ENCODE measurements around the gene FBXO11. TPM values are rescaled to one million over a fixed set of nuclear protein-coding genes. Genes with fewer than 3 reads are reported as not detected.
A peak's percentile ranks its signal among the peaks of the same experiment; 100 is the strongest.

Gene FBXO11
- polyA plus RNA-seq, 1 of the 3 experiments (the other 2 are of a cell fraction), result 26.6 TPM

- peak within 1 kb of the TSS; percentile 95 for H2AFZ ChIP-seq (ENCODE audit: low read depth)
- H3K27ac ChIP-seq (ENCODE audit: low read depth in 2 of 2, low read length in 1 of 2), result peak within 1 kb of the TSS; percentile 89 to 94
- peaks cover 2 to 13% of the 10 kb centered on the region in 2 experiments; a peak in 3 of 4 replicates for H3K4me1 ChIP-seq (ENCODE audit: control insufficient read depth in 1 of 2, insufficient read depth in 2 of 2, low read depth in 1 of 2, low read length in 1 of 2)
- POLR2A ChIA-PET, result interaction anchor here (0.7 to 2.8 kb wide), 11 partner anchors 9 to 438 kb away, joined by 3 to 10 read pairs (median 3); partner anchors contain the start of gene MSH2
- H3K79me2 ChIP-seq (ENCODE audit: insufficient read depth), result peaks cover 41% of the 10 kb centered on the region
- H3K36me3 ChIP-seq (replicated peaks in 1 of 2; ENCODE audit: control insufficient read depth in 1 of 2, insufficient read depth in 2 of 2, low read length in 1 of 2), result peaks cover 2 to 12% of the 10 kb centered on the region in 2 experiments
- peak within 1 kb of the TSS; percentile 97 for H3K4me2 ChIP-seq
- peak; percentile 100 for DNase-seq
- H3K9me3 ChIP-seq, result no peaks in the 10 kb centered on the region
- CTCF ChIA-PET, result interaction anchor here (1.0 to 9.2 kb wide), 10 partner anchors 9 to 450 kb away, joined by 3 to 98 read pairs (median 4); no protein-coding TSS in a partner anchor
- 2% methylated on average over 36 of the region's 98 CpGs for WGBS (ENCODE audit: low lambda C conversion rate)
- H3K9me2 ChIP-seq, result no peaks in the 10 kb centered on the region
- peaks cover 39% of the 10 kb centered on the region for H4K20me1 ChIP-seq (ENCODE audit: insufficient read depth)
- no peaks in the 10 kb centered on the region for H3K27me3 ChIP-seq (ENCODE audit: insufficient read depth)
- H3K9ac ChIP-seq, result peak within 1 kb of the TSS; percentile 95
- H3K4me3 ChIP-seq (ENCODE audit: low read depth in 2 of 2, low read length in 1 of 2), result peak within 1 kb of the TSS; percentile 65 to 95
- peaks cover 7% of the 10 kb centered on the region for H3F3A ChIP-seq (replicated peaks; ENCODE audit: insufficient read depth)
- TF ChIP-seq USF2 (IDR thresholded peaks at IDR 0.05; ENCODE audit: borderline replicate concordance, low read depth, low read length), result no peak
- TF ChIP-seq MXI1 (IDR thresholded peaks at IDR 0.05; ENCODE audit: low read depth, low read length), result peak; percentile 87
- TF ChIP-seq EP300 (IDR thresholded peaks at IDR 0.05; ENCODE audit: borderline replicate concordance in 1 of 2, low read depth in 1 of 2, low read length in 1 of 2), result peak; percentile 5 to 25; a peak in 2 of 4 replicates
- TF ChIP-seq REST (IDR thresholded peaks at IDR 0.05; ENCODE audit: low read depth, low read length), result no peak; the same call in 1 of the 2 replicates
- no peak for TF ChIP-seq ELF1 (IDR thresholded peaks at IDR 0.05)
- no peak for TF ChIP-seq GATA2 (CRISPR knock-in tag; IDR thresholded peaks at IDR 0.05)
- no peak for TF ChIP-seq MEF2A (IDR thresholded peaks at IDR 0.05; ENCODE audit: borderline replicate concordance, low read depth)
- no peak for TF ChIP-seq GABPA (IDR thresholded peaks at IDR 0.05; ENCODE audit: low read depth)
- TF ChIP-seq POLR2AphosphoS5 (IDR thresholded peaks at IDR 0.05; ENCODE audit: low read depth, low read length), result peak; percentile 78
- no peak for TF ChIP-seq TCF12 (IDR thresholded peaks at IDR 0.05)
- TF ChIP-seq RAD21 (IDR thresholded peaks at IDR 0.05; ENCODE audit: low read length), result no peak
- 0 out of 2 replicates have a peak, but pooled peaks have one; percentile 11 for TF ChIP-seq TEAD4 (IDR thresholded peaks at IDR 0.05; ENCODE audit: borderline replicate concordance, insufficient read depth)
- no peak for TF ChIP-seq IRF3 (IDR thresholded peaks at IDR 0.05; ENCODE audit: low read depth, low read length)
- TF ChIP-seq CHD2 (IDR thresholded peaks at IDR 0.05; ENCODE audit: low read length, partially characterized antibody), result peak; percentile 60
- TF ChIP-seq ZBTB33 (IDR thresholded peaks at IDR 0.05; ENCODE audit: borderline replicate concordance, low read depth), result no peak
- no peak for TF ChIP-seq FOSL2 (IDR thresholded peaks at IDR 0.05; ENCODE audit: borderline replicate concordance, low read depth)
- no peak for TF ChIP-seq RXRA (IDR thresholded peaks at IDR 0.05; ENCODE audit: borderline replicate concordance, low read depth)
- TF ChIP-seq FOXM1 (IDR thresholded peaks at IDR 0.05; ENCODE audit: low read depth), result no peak
- no peak for TF ChIP-seq EZH2phosphoT487 (IDR thresholded peaks at IDR 0.05; ENCODE audit: borderline replicate concordance, low read depth)
- no peak for TF ChIP-seq YY1 (IDR thresholded peaks at IDR 0.05; ENCODE audit: low read depth)
- no peak; the same call in 1 of the 2 replicates for TF ChIP-seq NFIC (IDR thresholded peaks at IDR 0.05; ENCODE audit: borderline replicate concordance)
- no peak for TF ChIP-seq RCOR1 (IDR thresholded peaks at IDR 0.05; ENCODE audit: low read length)
- peak; percentile 59 for TF ChIP-seq TAF1 (IDR thresholded peaks at IDR 0.05; ENCODE audit: borderline replicate concordance, low read depth, low read length)
- peak; percentile 74 for TF ChIP-seq NRF1 (IDR thresholded peaks at IDR 0.05; ENCODE audit: low read depth, low read length)
- TF ChIP-seq JUND (IDR thresholded peaks at IDR 0.05), result no peak
- TF ChIP-seq SMC3 (IDR thresholded peaks at IDR 0.05; ENCODE audit: low read depth, low read length), result no peak
Observed at GRCh38 chr2:47782671-47783485, 123.4 kb downstream of the FBXO11 start, which contains the start of gene MSH6. TSS of gene MSH6 (plus strand) at chr2:47783145. CDS start at chr2:47783234, 89 bp downstream.

All from SK-N-SH (cell line).